Measurements from ENCODE around the gene FGF16.
"Not testable (repeated sequence)": the region's sequence is repeated elsewhere in the genome, so short reads cannot be mapped to it uniquely, and the experiment has no call there.

Gene FGF16

DNA sequence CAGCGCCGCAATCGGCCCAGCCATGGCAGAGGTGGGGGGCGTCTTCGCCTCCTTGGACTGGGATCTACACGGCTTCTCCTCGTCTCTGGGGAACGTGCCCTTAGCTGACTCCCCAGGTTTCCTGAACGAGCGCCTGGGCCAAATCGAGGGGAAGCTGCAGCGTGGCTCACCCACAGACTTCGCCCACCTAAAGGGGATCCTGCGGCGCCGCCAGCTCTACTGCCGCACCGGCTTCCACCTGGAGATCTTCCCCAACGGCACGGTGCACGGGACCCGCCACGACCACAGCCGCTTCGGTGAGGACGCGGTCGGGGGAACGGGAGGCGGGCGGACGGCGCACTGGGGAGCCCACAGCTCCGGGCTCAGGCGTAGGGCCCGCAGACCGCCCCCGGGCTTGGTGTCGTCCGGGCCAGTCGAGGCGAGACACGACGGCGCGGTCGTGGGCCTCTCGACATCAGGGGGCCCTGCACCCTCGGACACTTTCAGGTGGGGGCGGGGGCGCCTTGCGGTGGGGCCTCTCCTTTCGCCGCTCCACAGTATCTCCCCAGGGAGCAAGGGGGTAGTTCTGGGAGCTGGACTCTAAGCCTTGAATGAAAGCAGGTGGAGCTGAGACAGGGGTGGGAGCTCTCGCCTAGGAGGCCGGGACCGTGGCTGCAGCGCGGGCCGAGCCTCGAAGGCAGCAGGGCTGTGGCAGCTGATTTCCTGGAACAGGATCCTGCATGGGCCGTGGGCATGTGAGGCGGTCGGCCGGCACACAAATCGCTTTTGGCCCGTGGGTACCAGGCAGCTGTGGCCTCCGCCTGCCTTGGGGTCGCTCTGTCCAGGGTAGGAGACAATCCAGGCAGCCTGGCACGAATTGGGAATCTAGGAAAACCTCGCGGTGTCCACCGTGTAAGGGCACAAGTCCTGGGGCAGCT is 722 bp downstream of the FGF16 start:
- no peak for DNase-seq (ENCODE audit: low read depth in 2 of 2)

DNA sequence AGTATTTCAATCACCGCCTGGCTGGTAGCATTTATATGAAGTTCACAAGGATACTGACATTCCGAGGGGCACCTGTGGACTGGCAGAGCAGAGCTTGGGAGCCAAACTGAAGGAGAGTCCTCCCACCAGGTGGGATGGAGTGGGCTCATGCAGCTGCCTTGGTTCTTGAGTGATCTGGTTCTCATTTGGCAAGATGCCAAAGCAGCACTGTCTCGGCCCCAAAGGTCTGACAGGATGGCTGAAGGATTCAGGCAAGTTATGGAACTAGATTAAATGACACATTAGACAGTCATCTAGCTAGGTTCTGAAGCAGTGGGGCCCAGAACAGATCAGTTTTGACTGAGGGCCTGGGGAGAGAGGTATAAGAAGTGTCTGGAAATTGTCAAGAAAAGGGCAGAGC is 3.2 kb downstream of the FGF16 start:
- no peak for DNase-seq (ENCODE audit: low read depth in 2 of 2)

DNA sequence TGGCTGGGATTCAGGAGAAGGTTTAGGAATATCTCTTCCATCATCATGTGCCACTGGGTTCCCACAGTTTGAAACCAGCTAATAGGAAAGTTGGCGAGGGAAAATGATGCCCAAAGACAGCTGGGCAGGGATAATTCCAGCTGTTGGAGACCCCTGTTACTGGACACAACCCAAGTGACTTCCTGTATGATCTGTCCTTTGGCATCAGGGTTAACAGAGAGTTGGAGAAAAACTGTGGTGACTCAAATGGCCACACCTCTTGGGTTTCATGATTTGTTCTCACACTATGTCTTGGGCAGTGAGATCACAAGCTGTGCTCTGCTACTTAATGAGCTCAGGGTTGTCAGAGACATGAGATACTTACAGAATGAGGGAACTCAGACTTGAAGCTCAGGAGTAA is 3.8 kb downstream of the FGF16 start:
- no peak for DNase-seq (ENCODE audit: low read depth in 2 of 2)

DNA sequence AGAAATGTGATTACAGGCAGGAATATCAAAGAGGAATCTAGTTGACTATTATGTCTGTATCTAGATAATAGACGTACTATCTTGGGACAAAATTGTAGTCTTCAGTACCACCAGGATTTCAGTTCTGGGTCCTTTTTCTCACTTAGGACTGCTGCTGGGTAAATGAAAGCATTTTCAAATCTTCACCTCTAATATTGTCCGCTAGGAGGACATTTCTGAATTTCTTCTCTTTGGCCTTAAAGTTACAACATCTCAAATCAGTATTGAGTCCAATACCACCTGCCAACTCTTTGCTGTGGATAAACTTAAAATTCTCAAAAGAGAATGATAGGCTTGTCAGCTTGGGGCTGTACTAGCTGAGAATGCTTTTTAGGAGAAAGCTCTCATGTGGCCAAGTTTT is 6.0 kb downstream of the FGF16 start:
- DNase-seq (ENCODE audit: low read depth in 2 of 2): no peak

DNA sequence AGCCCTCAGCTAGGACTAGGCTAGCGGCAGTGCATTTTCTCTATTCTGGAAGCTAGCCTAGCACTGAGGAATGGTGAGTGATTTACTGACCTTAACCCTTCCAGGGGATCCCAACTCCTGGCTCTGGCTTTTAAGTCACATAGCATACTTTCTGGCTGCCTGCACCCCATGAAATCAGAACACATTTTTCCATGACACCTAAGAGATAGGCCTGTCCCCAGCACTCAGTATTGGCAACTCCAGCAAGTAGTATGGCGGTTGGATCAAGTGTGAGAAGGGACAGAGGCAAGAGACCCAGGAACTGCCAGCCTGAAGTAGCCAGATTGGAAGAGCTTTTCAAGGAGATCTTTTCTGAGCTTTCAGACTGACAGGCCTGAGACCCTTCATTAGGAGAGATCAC is 8.2 kb downstream of the FGF16 start:
- no peak for DNase-seq (ENCODE audit: low read depth in 2 of 2)

DNA sequence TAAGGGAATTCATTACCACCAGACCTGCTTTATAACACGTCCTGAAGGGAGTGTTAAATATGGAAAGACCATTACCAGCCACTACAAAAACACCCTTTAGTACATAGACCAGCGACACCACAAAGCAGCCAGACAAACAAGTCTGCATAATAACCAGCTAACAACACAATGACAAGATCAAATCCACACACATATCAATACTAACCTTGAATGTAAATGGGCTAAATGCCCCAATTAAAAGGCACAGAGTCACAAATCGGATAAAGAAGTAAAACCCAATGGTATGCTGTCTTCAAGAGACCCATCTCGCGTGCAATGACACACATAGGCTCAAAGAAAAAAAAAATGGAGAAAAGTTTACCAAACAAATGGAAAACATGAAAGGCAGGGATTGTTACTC is 36.9 kb downstream of the FGF16 start:
- no peak for DNase-seq (ENCODE audit: low read depth in 2 of 2)

DNA sequence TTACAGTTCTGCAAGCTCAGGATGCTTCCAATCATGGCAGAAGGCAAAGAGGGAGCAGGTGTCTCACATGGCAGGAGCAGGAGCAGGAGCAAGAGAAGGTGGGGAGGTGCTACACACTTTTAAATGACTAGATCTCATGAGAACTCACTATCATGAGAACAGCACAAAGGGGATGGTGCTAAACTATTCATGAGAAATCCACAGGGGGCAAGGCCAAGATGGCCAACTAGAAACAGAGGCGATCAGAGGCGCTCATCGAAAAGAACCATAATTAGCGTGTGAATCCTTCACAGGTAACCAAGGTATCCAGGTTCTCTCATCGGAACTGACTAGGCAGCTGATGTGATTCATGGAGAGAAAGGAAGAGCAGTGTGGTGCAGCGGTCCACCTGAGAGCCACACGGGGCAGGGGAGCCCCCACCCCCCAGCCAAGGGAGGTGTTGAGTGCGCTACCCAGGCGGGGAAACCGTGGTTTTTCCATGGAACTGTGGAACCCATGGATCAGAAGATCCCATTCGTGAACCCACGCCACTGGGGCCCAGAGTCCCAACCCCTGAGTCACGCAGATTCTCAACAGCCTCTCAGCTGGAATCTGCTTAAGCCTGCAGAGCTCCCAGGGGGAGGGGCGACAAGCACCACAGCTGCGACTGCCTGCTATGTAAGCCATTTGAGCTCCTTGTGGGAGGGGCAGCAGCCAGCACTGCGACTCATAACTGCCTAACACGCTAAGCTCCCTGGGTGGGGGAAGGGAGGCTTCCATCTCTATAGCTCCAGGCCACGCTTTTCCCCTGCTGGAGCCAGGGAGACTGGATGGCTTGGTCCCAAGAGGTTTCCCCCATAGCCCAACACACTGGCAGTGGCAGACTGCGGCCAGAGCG is 46.7 kb downstream of the FGF16 start:
- DNase-seq (ENCODE audit: low read depth in 2 of 2): no peak

DNA sequence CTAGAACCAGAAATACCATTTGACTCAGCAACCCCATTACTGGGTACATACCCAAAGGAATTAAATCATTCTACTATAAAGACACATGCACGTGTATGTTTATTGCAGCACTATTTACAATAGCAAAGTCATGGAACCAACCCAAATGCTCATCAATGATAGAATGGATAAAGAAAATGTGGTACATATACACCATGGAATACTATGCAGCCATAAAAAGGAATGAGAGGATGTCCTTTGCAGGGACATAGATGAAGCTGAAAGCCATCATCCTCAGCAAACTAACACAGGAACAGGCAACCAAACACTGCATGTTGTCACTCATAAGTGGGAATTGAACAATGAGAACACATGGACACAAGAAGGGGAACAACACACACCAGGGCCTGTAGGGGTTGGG is 53.0 kb downstream of the FGF16 start:
- not testable (repeated sequence) for DNase-seq (ENCODE audit: low read depth in 2 of 2)

DNA sequence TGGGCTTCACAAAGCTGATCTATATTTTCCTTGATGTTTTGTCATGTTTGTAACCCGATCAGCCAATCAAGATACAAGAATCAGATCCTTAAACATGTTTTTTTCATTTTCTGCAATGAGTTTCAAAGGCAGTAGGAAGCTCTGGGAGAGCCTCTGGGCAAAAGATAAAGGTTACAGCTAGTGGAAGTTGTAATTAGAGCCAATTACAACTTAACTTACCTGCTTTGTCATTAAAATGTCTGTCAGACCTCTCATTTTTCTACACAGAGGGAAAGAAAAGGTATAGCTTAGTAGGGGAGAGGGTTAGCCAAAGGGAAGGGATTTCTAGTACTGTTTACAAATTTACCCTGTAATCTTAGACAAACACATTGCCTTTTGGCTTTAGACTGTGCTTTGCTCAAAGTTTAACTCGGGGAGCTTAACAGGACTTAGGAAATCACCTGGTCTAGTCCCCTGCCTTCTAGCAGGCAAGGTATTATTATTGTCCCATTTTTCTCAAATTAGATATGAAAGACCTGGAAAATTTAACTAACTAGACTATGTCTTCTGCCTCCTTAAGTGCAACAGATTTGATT is 55.8 kb downstream of the FGF16 start:
- no peak for DNase-seq (ENCODE audit: low read depth in 2 of 2)

DNA sequence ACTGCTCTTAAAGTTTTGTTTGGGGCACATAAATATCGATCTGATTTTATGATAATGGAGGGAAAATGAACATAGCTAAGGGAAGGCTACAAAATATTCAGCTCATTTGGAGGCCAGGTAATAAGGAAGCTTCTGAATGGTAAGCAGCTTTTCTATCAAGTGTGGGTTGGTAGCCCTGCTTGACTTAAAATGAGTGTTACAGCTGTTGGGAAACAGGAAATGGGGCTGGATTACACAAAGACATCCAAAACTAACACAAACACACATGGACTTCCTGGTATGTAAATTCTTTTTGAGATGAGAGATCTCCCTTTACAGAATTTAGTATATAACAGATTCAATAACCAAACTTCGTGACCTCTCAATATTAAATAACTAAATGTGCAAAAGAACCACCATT is 58.0 kb downstream of the FGF16 start:
- no peak for DNase-seq (ENCODE audit: low read depth in 2 of 2)

Measured in stimulated activated CD8-positive, alpha-beta memory T cell treated with anti-CD3 and anti-CD28 coated beads, Interleukin-15, amount 100 ng/mL, for 4 hours (primary cell).